Retinal pigment epithelial cell (primary cell): Measurements from ENCODE around the gene DHX32.
A peak's percentile ranks its signal among the peaks of the same experiment; 100 is the strongest.

Experiments
- DNase-seq: peaks from one replicate; pipeline ENCODE4 v3.0.0-alpha.2; 2010; ENCODE audit warnings: low read depth
- H3K4me3 ChIP-seq: 2 replicates; pipeline ENCODE4 v1.5.1; 2011; ENCODE audit warnings: mild to moderate bottlenecking, low read length, control low read depth, moderate library complexity
- CTCF ChIP-seq: conservative IDR thresholded peaks from 2 replicates; pipeline ENCODE4 v1.5.1; 2011; ENCODE audit warnings: low read depth, low read length, control low read depth, inconsistent platforms

The DHX32 gene

GRCh38 chr10:125795128-125795527, 86.0 kb downstream of the DHX32 start:
- peak; percentile 85 for DNase-seq
- peak overlapping the region; percentile 26 for H3K4me3 ChIP-seq
- TF ChIP-seq CTCF, result no peak

- no peak for DNase-seq
- no peak for TF ChIP-seq CTCF
- H3K4me3 ChIP-seq, result no peak overlapping the region
Measured at GRCh38 chr10:125792342-125793300, 88.5 kb downstream of the DHX32 start.

GRCh38 chr10:125788156-125789034, 92.7 kb downstream of the DHX32 start:
- no peak for DNase-seq
- no peak for TF ChIP-seq CTCF
- H3K4me3 ChIP-seq, result no peak overlapping the region
